CD14-positive monocyte (primary cell): ENCODE data around the gene ATG7. TPM values are rescaled to one million over a fixed set of nuclear protein-coding genes. Genes with fewer than 3 reads are reported as not detected.

Experiments used
- DNase-seq, 3 donors: peaks; one replicate each; pipeline ENCODE4 v3.0.0-alpha.2; 2011 to 2022
- H2AFZ ChIP-seq: 2 replicates; pipeline ENCODE4 v1.6.0; 2012; ENCODE audit warnings: mild to moderate bottlenecking, low read depth, low read length, inconsistent platforms; ENCODE audit not compliant: insufficient read depth, poor library complexity, severe bottlenecking
- H3K27ac ChIP-seq, 2 donors: 1 replicate in 1 of 2; 2 replicates in 1 of 2; pipeline ENCODE4 v1.5.1; 2012 to 2013; ENCODE audit warnings: low read length in 2 of 2, control low read depth in 1 of 2, inconsistent platforms in 1 of 2, low read depth in 1 of 2, mild to moderate bottlenecking in 1 of 2
- H3K27me3 ChIP-seq, 2 donors: one replicate each; pipeline versions ENCODE4 v1.6.0 to v1.6.1; 2011 to 2013; ENCODE audit warnings: low read length in 2 of 2; ENCODE audit not compliant: control insufficient read depth in 2 of 2, insufficient read depth in 2 of 2
- H3K36me3 ChIP-seq, 2 donors: replicated peaks in 1 of 2; 1 replicate in 1 of 2; 2 replicates in 1 of 2; pipeline versions ENCODE4 v1.5.1 to v1.6.1; 2012 to 2013; ENCODE audit warnings: low read length in 2 of 2, control low read depth in 1 of 2, inconsistent platforms in 1 of 2, mild to moderate bottlenecking in 1 of 2; ENCODE audit not compliant: insufficient read depth in 2 of 2, control insufficient read depth in 1 of 2
- H3K4me1 ChIP-seq, 2 donors: 1 replicate in 1 of 2; 2 replicates in 1 of 2; pipeline versions ENCODE4 v1.5.1 to v1.6.1; 2012 to 2013; ENCODE audit warnings: low read length in 2 of 2, control low read depth in 1 of 2, inconsistent platforms in 1 of 2, mild to moderate bottlenecking in 1 of 2, moderate library complexity in 1 of 2; ENCODE audit not compliant: insufficient read depth in 2 of 2, control insufficient read depth in 1 of 2
- H3K4me2 ChIP-seq: replicated peaks from 2 replicates; pipeline ENCODE3; 2012; ENCODE audit warnings: low read length, moderate library complexity, mild to moderate bottlenecking; ENCODE audit not compliant: poor library complexity, severe bottlenecking; ENCODE audit errors: extremely low read depth
- H3K4me3 ChIP-seq, 3 experiments: fragments of 200-600 bp in 1 of 3; sonication (generic) in 1 of 3; replicated peaks in 1 of 3; 1 replicate in 2 of 3; 2 replicates in 1 of 3; pipeline ENCODE4 v1.5.1; 2011 to 2013; ENCODE audit warnings: low read length in 3 of 3, mild to moderate bottlenecking in 3 of 3, control low read depth in 2 of 3, low read depth in 2 of 3, inconsistent platforms in 1 of 3, moderate library complexity in 1 of 3
- H3K79me2 ChIP-seq: 2 replicates; pipeline ENCODE4 v1.6.0; 2012; ENCODE audit warnings: mild to moderate bottlenecking, control low read depth, inconsistent platforms, low read length, moderate library complexity; ENCODE audit not compliant: insufficient read depth
- H3K9ac ChIP-seq: 2 replicates; pipeline ENCODE4 v1.6.0; 2017; ENCODE audit warnings: low read length, mild to moderate bottlenecking; ENCODE audit not compliant: insufficient read depth, poor library complexity, severe bottlenecking
- H3K9me3 ChIP-seq, 2 donors: replicated peaks in 1 of 2; 1 replicate in 1 of 2; 2 replicates in 1 of 2; pipeline versions ENCODE4 v1.5.1 to v1.6.1; 2012 to 2013; ENCODE audit warnings: low read length in 2 of 2, control low read depth in 1 of 2; ENCODE audit not compliant: control insufficient read depth in 1 of 2, insufficient read depth in 1 of 2
- H4K20me1 ChIP-seq: 2 replicates; pipeline ENCODE4 v1.6.0; 2012; ENCODE audit warnings: mild to moderate bottlenecking, low read length, control low read depth, moderate library complexity; ENCODE audit not compliant: insufficient read depth
- H3K27ac Mint-ChIP-seq, 7 donors: one replicate each; pipeline ENCODE4 v1.8.0; 2020; ENCODE audit warnings: mild to moderate bottlenecking in 7 of 7, mixed read lengths in 7 of 7, moderate library complexity in 6 of 7, inconsistent platforms in 2 of 7
- H3K27me3 Mint-ChIP-seq, 3 donors: one replicate each; pipeline ENCODE4 v1.8.0; 2021 to 2022; ENCODE audit warnings: low read depth in 3 of 3, mild to moderate bottlenecking in 3 of 3, mixed read lengths in 3 of 3, moderate library complexity in 3 of 3, inconsistent platforms in 1 of 3
- H3K36me3 Mint-ChIP-seq, 2 donors: one replicate each; pipeline ENCODE4 v1.8.0; 2020; ENCODE audit warnings: mixed read lengths in 2 of 2, inconsistent platforms in 1 of 2, mild to moderate bottlenecking in 1 of 2
- H3K4me1 Mint-ChIP-seq: one replicate; pipeline ENCODE4 v1.8.0; 2020; ENCODE audit warnings: mild to moderate bottlenecking, mixed read lengths
- H3K4me3 Mint-ChIP-seq, 2 donors: one replicate each; pipeline ENCODE4 v1.8.0; 2020; ENCODE audit warnings: mild to moderate bottlenecking in 2 of 2, mixed read lengths in 2 of 2, moderate library complexity in 1 of 2
- H3K9me3 Mint-ChIP-seq, 7 donors: one replicate each; pipeline ENCODE4 v1.8.0; 2020 to 2022; ENCODE audit warnings: mixed read lengths in 7 of 7, mild to moderate bottlenecking in 6 of 7, moderate library complexity in 6 of 7, inconsistent platforms in 2 of 7
- CTCF ChIP-seq: fragments of 200-600 bp; IDR thresholded peaks from one replicate; pipeline ENCODE4 v1.8.0; 2022; ENCODE audit warnings: antibody characterized with exemption, mild to moderate bottlenecking
- WGBS: methylation state at CpG from one replicate; pipeline ENCODE4 v1.1.5; 2013; ENCODE audit warnings: missing lambda C conversion rate; ENCODE audit not compliant: insufficient coverage; 5-methylcytosine and 5-hydroxymethylcytosine counted together
- intact Hi-C, 2 donors: fragments of 100-400 bp; cut with micrococcal nuclease; formaldehyde crosslinking; loops; one replicate each; pipeline versions ENCODE4 v1.15.0 to v1.15.1; 2023
- polyA plus RNA-seq, 3 donors: library from polyadenylated mRNA; depleted of rRNA in 1 of 3; unstranded in 2 of 3; stranded (reverse) in 1 of 3; fragments of 300-500 nt in 2 of 3; fragments of >200 nt in 1 of 3; fragmentation: Illumina TruSeq in 2 of 3; gene quantifications; 1 replicate in 2 of 3; 2 replicates in 1 of 3; pipeline ENCODE4 v1.2.3, GENCODE V29; 2012 to 2021

The ATG7 gene
- polyA plus RNA-seq, 3 donors, result 57.4 to 101 (median 89.7) TPM

DNA sequence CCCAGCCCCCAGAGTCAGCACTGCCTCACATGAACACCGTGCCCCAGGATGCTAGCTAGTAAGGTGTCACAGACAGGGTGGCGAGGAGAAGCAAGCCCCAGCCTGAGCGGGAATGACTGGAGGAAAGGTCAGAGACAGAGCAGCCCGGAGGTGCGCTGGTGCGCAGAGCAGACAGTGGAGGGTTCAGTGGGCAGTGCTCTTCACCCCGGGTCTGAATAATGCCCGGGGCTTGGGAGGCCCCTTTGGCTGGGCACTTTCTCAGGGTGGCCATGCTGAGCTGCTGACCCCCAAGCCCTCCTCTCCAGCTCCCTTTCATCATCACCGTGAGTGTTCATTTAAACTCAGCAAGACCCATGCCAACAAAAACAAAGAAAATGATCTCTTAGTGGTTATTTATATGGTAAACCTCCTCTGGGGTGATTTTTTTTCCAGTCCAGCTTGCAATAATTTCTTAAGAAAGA lies 260.8 kb downstream of the ATG7 start:
- Histone ChIP-seq H3K9me3 (no peaks in the 10 kb centered on the region), H3K27ac (no peak overlapping the region), H3K27me3 (no peaks in the 10 kb centered on the region), H2AFZ (no peak overlapping the region), H3K4me3 (no peak overlapping the region), H3K36me3 (peaks cover 4 to 66% of the 10 kb centered on the region in 2 donors), H3K4me2 (no peak overlapping the region), H3K4me1 (peaks cover 9 to 12% of the 10 kb centered on the region in 2 donors), H3K79me2 (no peaks in the 10 kb centered on the region), H4K20me1 (peaks cover 92% of the 10 kb centered on the region), H3K9ac (no peak overlapping the region)
- TF ChIP-seq CTCF, result no peak
- Mint-ChIP-seq H3K4me3 (no peak overlapping the region), H3K27ac (no peak overlapping the region), H3K27me3 (peaks cover 0 to 5% (median 0%) of the 10 kb centered on the region in 3 donors), H3K4me1 (peaks cover 15% of the 10 kb centered on the region), H3K36me3 (peaks cover 29 to 62% of the 10 kb centered on the region in 2 donors), H3K9me3 (no peaks in the 10 kb centered on the region)
- intact Hi-C loops, result no loop called here
- 100% methylated on average over 7 of the region's 9 CpGs for WGBS
- DNase-seq, result no peak

DNA sequence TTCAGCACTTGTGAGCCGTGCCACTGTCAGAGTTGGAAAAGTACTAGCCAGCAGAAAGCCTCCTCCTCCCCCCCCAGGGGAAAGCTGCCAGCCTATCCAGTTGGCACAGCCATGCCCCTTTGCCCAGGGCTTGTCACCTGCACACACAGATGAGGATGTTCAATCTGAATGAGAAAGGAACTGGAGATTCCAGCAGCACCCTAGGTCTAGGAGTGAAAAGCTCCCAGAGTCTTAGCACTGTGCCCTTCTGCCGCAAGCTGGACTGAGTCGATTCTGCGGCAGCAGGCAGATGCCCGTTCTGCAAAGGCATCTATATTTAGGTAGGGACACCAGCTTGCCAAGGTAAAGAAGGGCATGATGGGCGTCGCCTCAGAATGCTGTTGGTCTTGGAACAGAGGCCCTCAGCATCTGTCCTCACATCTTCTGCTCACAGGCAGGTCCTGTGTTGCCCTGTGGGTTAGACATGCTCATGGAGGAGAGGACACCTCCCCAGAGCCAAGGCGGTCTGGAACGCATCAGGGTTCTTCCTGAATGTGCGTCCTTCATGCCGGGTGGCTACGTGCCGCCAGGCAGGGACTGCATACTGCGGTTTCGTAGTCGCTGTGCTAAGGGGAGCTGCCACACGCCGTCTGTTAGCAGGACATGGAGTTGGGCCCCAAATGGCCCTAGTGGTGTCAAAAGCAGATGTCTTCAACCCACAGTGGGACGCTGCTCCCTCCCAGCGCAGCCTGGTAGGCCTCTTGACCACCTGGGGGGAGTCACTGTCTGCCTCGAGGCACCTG lies 262.0 kb downstream of the ATG7 start:
- no peaks in the 10 kb centered on the region for H3K27me3 ChIP-seq
- no peak for TF ChIP-seq CTCF
- intact Hi-C loops, result no loop called here
- H3K9me3 ChIP-seq, result no peaks in the 10 kb centered on the region
- no peak overlapping the region for H2AFZ ChIP-seq
- H3K79me2 ChIP-seq, result no peaks in the 10 kb centered on the region
- peaks cover 96% of the 10 kb centered on the region for H4K20me1 ChIP-seq
- no peak overlapping the region for H3K27ac ChIP-seq
- H3K9ac ChIP-seq, result no peak overlapping the region
- Mint-ChIP-seq H3K9me3 (no peaks in the 10 kb centered on the region), H3K27ac (peak overlapping the region in 1 of 7 donors; percentile 26), H3K36me3 (peaks cover 26 to 54% of the 10 kb centered on the region in 2 donors), H3K4me3 (no peak overlapping the region), H3K4me1 (peaks cover 15% of the 10 kb centered on the region), H3K27me3 (peaks cover 0 to 5% (median 0%) of the 10 kb centered on the region in 3 donors)
- no peak overlapping the region for H3K4me3 ChIP-seq
- 97% methylated on average over 18 of the region's 21 CpGs for WGBS
- peaks cover 4 to 63% of the 10 kb centered on the region in 2 donors for H3K36me3 ChIP-seq
- no peak for DNase-seq
- peaks cover 9 to 12% of the 10 kb centered on the region in 2 donors for H3K4me1 ChIP-seq
- no peak overlapping the region for H3K4me2 ChIP-seq
